ENCODE measurements around the gene TP53I13.

TP53I13 gene

GRCh38 chr17:29617125-29617480, 48.6 kb downstream of the TP53I13 start:
- peak; percentile 91 for DNase-seq

DNA sequence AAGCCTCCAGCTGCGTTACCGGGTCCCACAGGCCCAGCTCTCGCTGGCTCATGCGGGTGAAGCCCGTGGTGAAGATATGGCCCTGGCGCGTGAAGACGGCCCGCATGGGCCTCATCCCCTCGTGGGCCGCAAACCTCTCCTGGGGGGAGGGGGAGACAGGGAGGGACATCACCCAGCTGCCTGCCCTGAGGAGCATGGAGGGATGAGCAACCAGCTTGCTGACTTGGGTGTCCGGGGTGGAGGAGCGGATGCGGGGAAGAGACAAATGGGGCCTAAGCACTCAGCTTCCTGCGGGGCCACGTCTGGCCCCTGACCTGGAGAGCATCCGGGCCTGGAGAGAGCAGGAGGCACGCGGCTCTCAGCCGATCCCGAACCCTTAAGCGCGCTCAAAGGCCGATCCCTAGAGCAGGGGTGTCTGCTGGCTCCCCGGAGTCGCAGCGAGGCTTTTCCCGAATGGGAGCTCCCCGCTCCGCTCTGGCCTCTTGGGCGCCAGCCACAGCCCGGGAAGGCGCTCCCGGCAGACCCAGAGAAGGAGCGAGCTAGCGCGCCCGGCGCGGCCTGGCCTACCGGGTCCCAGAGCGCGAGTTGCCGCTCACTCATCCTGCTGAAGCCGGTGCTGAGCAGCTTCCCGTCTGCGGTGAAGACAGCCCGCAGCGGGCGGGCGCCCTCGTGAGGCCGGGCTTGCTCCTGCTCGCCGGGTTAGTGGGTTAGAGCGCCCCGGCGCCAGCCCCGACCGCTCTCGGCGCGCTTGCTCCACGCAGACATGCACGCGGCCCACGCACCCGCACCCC, 49.2 kb downstream of the TP53I13 start:
- DNase-seq, result peak; percentile 84

GRCh38 chr17:29618272-29619065, 50.0 kb downstream of the TP53I13 start:
- DNase-seq, result no peak

GRCh38 chr17:29619251-29619650, 50.8 kb downstream of the TP53I13 start:
- no peak for DNase-seq

GRCh38 chr17:29620271-29620670, 51.8 kb downstream of the TP53I13 start:
- DNase-seq, result no peak

DNA sequence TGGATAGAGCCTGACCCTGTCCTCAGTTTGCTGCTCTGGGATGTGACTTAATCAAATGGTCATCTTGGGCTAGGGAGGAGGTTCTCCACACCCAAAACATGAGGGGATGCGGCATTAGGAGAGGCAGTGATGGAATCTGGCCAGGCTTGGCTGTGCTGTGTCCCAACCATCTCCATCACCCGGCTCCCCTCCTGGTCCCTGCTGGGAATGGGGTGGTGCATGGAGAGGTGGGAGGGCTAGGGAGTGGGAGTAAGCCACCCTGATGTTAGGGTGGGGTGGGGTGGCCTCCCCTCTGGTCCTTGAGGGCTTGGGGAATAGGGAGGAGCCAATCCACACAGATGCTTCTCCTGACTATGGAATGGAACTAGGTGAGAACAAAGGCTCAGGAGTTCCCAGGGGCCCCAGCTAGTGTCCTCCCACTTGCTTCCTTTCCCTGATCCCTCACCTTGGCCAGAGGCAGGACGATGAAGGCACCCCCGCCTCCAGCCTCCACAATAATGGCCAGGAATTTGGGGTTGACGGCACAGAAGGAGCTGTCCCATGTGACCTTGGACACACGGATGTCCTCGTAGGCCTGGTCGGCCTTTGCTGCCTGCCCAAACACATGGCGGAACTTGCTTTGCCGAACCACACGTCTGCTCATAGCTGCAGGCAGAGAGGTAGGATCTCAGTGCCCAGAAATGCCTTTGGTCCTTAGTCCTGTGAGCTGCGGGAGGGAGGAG, 52.4 kb downstream of the TP53I13 start:
- DNase-seq, result no peak

DNA sequence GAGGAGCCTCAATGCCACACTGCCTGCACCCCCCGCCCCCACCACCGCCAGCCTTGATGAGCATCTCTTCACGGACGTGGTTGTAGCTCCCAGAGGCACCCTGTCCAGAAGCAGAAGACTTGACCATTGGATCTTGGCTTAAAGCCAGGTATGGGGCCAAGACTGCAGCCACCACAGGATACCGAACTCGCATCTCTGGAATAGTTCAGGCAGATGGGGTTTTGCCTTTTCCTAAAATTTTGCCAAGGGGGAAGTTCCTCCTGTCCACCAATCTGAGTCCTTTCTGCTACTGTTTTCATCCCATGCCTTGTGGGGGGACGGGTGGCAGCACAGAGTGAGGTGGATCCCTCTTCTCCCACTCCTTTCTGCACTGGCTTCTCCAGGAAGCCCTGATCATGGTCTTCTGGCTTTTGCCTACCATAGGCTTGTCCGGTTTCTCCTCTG, 53.3 kb downstream of the TP53I13 start:
- DNase-seq, result no peak

Data from T-helper 9 cell (primary cell).